Astrocyte of the cerebellum (primary cell): ENCODE results near the gene ZC2HC1B.

Experiments
- DNase-seq: peaks from one replicate; pipeline ENCODE4 v3.0.0-alpha.2; 2011; ENCODE audit warnings: low read depth
- H3K4me3 ChIP-seq: 2 replicates; pipeline ENCODE4 v1.5.1; 2011; ENCODE audit warnings: mild to moderate bottlenecking, low read depth, low read length, moderate library complexity
- in situ Hi-C: cut with HindIII; loops from 2 replicates; pipeline ENCODE4 v1.10.0; 2017; ENCODE audit warnings: low sequenced_read_pairs
- TF ChIP-seq, protein P1 (sequence below): IDR thresholded peaks from 2 replicates; pipeline ENCODE4 v1.5.1; 2012; ENCODE audit warnings: low read length, low read depth, moderate library complexity, mild to moderate bottlenecking; ENCODE audit errors: missing control alignments

Gene ZC2HC1B

DNA sequence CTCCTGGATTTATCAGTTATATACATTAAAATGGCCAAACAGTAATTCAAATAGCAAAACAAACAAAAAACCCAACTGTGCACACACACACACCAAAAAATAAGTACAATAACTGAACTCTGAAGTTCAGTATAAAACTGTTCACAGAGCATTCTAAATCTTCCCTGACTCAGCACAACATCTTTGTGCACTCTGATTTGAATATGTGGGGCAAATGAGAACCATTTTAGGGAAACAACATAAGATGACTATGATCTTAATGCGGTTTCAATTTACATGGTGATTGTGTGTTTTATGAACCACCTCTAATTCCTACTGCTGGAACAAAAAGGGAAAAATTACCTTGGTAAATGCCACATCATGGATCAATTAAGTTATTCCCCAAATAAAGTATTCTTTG lies 102.0 kb downstream of the ZC2HC1B start:
- no peak overlapping the region for H3K4me3 ChIP-seq
- in situ Hi-C loops: no loop called here
- no peak for DNase-seq
- TF ChIP-seq, protein P1, sequence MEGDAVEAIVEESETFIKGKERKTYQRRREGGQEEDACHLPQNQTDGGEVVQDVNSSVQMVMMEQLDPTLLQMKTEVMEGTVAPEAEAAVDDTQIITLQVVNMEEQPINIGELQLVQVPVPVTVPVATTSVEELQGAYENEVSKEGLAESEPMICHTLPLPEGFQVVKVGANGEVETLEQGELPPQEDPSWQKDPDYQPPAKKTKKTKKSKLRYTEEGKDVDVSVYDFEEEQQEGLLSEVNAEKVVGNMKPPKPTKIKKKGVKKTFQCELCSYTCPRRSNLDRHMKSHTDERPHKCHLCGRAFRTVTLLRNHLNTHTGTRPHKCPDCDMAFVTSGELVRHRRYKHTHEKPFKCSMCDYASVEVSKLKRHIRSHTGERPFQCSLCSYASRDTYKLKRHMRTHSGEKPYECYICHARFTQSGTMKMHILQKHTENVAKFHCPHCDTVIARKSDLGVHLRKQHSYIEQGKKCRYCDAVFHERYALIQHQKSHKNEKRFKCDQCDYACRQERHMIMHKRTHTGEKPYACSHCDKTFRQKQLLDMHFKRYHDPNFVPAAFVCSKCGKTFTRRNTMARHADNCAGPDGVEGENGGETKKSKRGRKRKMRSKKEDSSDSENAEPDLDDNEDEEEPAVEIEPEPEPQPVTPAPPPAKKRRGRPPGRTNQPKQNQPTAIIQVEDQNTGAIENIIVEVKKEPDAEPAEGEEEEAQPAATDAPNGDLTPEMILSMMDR: no peak

GRCh38 chr6:143967706-143968376 lies 103.6 kb downstream of the ZC2HC1B start:
- DNase-seq: no peak
- H3K4me3 ChIP-seq: no peak overlapping the region
- in situ Hi-C loops: no loop called here

GRCh38 chr6:143969077-143969476 lies 104.8 kb downstream of the ZC2HC1B start:
- TF ChIP-seq, protein P1: no peak

More at GRCh38 chr6:143967706-143968376, 103.6 kb downstream of the ZC2HC1B start:
- TF ChIP-seq, protein P1: no peak

GRCh38 chr6:143970456-143971218 lies 106.4 kb downstream of the ZC2HC1B start:
- H3K4me3 ChIP-seq: no peak overlapping the region
- in situ Hi-C loops: no loop called here
- DNase-seq: no peak
- TF ChIP-seq, protein P1: no peak

More at GRCh38 chr6:143969077-143969476, 104.8 kb downstream of the ZC2HC1B start:
- no peak for DNase-seq
- H3K4me3 ChIP-seq: no peak overlapping the region
- in situ Hi-C loops: no loop called here

DNA sequence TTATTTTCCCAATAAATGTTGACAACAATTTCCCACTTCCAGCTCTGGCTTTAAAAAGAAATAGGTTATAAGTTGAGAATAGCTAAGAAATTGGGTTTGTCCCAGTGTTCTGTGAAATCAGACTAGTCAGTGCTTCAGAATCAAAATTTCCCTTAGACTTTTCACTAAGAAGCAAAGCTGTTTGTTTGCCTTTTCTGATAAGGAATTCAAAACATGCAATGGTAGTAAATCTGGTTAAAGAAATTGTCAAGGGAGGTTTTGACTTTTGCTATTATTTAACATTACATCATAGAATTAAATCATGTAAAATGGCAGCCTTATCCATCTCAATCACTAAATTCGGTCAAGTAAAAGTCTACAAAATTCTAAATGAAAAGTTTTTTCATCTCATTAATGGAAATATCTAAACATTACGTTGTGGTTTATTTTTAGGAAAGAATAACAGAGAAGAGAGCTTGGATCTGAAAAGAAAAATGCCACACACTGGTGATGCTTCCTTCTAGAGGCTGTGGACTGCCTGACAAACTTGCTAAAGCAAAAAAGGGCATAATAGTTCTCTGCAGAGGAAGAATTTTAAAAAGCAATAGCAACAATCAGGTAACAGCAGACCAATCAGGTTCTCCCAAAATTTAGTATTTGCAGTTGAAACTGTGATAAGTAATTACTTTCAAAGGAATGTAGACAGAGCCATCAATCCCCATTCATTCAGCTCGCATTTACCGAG lies 107.4 kb downstream of the ZC2HC1B start:
- TF ChIP-seq, protein P1: no peak
- H3K4me3 ChIP-seq: no peak overlapping the region
- in situ Hi-C loops: no loop called here
- DNase-seq: no peak

- DNase-seq: no peak
- H3K4me3 ChIP-seq: no peak overlapping the region
- TF ChIP-seq, protein P1: no peak
- in situ Hi-C loops: no loop called here
Observed at GRCh38 chr6:143973097-143973966, 109.1 kb downstream of the ZC2HC1B start.
